Upper lobe of left lung (tissue), 6 donors: ENCODE data around the gene QSOX1. TPM values are rescaled to one million over a fixed set of nuclear protein-coding genes. Genes with fewer than 3 reads are reported as not detected.
A peak's percentile ranks its signal among the peaks of the same experiment; 100 is the strongest.

Experiments used
- ATAC-seq, 2 donors: fragments of 200-7000 bp; cut with Tn5 transposase; one replicate each; pipeline ENCODE4 v1.9.1; 2022; ENCODE audit warnings: mild to moderate bottlenecking in 2 of 2, moderate library complexity in 2 of 2; ENCODE audit not compliant: low FRiP score in 2 of 2
- DNase-seq, 2 donors: peaks; one replicate each; pipeline ENCODE4 v3.0.0-alpha.2; 2019 to 2020
- H3K27ac ChIP-seq, 4 donors: fragments of 200-600 bp; sonication (generic); one replicate each; pipeline ENCODE4 v1.5.1; 2016 to 2019
- H3K27me3 ChIP-seq, 4 donors: fragments of 200-600 bp; sonication (generic); one replicate each; pipeline ENCODE4 v1.5.1; 2017 to 2019
- H3K36me3 ChIP-seq, 4 donors: fragments of 200-600 bp; sonication (generic); one replicate each; pipeline ENCODE4 v1.5.1; 2016 to 2019
- H3K4me1 ChIP-seq, 4 donors: fragments of 200-600 bp; sonication (generic); one replicate each; pipeline ENCODE4 v1.5.1; 2018 to 2019
- H3K4me3 ChIP-seq, 4 donors: fragments of 200-600 bp; sonication (generic); one replicate each; pipeline ENCODE4 v1.5.1; 2017 to 2019; ENCODE audit warnings: mild to moderate bottlenecking in 2 of 4, moderate library complexity in 1 of 4
- H3K9me3 ChIP-seq, 4 donors: fragments of 200-600 bp; sonication (generic); one replicate each; pipeline ENCODE4 v1.5.1; 2018 to 2019
- CTCF ChIP-seq, 6 experiments: fragments of 450-650 bp in 4 of 6; fragments of 200-600 bp in 2 of 6; sonication (generic) in 2 of 6; IDR thresholded peaks; one replicate each; pipeline ENCODE4 v1.5.1; 2016 to 2019; ENCODE audit warnings: antibody characterized with exemption in 6 of 6
- EP300 ChIP-seq, 4 donors: sonication (generic); formaldehyde crosslinking; IDR thresholded peaks; one replicate each; pipeline ENCODE4 v1.5.1; 2017; ENCODE audit warnings: antibody characterized with exemption in 4 of 4, control low read depth in 2 of 4
- POLR2A ChIP-seq, 4 donors: fragments of 450-650 bp; IDR thresholded peaks; one replicate each; pipeline ENCODE4 v1.5.1; 2016 to 2017; ENCODE audit warnings: antibody characterized with exemption in 4 of 4, mild to moderate bottlenecking in 2 of 4
- POLR2AphosphoS5 ChIP-seq, 2 donors: sonication (generic); formaldehyde crosslinking; IDR thresholded peaks; one replicate each; pipeline ENCODE4 v1.5.1; 2017; ENCODE audit warnings: antibody characterized with exemption in 2 of 2
- WGBS, 2 donors: methylation state at CpG; one replicate each; pipeline ENCODE4 v1.1.5; 2017 to 2018; 5-methylcytosine and 5-hydroxymethylcytosine counted together
- total RNA-seq, 6 donors: library from RNA; depleted of rRNA in 4 of 6; stranded (reverse); fragments of >200 nt in 4 of 6; gene quantifications; one replicate each; pipeline versions ENCODE4 v1.1.0 to v1.2.1, GENCODE V29; 2016 to 2021
- donor health status: DM: no; HTN: no; CAD: no; lungs with moderate emphysema.
- donor health status: DM: no; HTN: yes; CAD: no; lungs with severe emphysema.

The QSOX1 gene
- total RNA-seq, 6 donors from 2014 or later = 61.8 to 380 (median 201) TPM

DNA sequence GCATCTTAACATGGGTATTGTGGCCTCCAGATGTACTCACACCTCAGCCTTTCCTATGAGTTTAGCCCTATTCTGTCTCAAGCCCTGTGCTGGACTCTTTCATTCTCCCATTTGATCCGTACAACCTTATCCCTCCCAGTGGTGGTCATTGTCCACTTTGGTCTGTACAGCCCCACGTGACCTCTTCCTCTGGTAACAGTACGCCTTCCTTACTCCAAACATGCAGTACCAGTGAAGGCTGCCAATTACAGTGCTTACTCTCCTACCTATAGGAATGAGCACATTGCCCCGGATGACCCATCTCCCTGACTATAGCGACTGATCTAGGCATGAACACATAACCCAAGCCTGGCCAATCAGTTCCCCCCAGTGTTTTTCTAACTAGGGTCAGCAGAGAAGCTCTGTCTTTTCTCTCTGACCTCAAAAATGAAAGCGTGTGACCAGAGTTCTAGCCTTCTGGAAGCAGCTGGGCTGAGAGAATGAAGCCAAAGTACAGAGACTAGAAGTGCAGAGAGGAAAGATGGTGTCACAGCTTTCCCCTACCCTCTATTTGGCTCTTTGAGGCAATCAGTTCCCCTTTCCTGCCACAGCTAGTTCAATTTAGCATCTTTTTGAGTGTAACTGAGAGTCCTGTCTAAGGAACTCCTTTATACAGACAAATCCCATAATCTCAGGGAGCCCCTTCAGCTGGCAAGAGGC is 9.9 kb upstream of the QSOX1 start:
- H3K9me3 ChIP-seq = no peaks in the 10 kb centered on the region
- no peak overlapping the region for H3K4me3 ChIP-seq
- no peaks in the 10 kb centered on the region for H3K27me3 ChIP-seq
- 74 to 77% methylated on average over 6 of the region's 6 CpGs for WGBS, 2 donors
- DNase-seq (no peak), ATAC-seq (no peak)
- peaks cover 0 to 5% (median 0%) of the 10 kb centered on the region in 4 donors for H3K4me1 ChIP-seq
- no peaks in the 10 kb centered on the region for H3K36me3 ChIP-seq
- TF ChIP-seq POLR2A (IDR thresholded peaks at IDR 0.05) (no peak), EP300 (IDR thresholded peaks at IDR 0.05) (no peak), POLR2AphosphoS5 (IDR thresholded peaks at IDR 0.05) (no peak), CTCF (IDR thresholded peaks at IDR 0.05) (no peak)
- H3K27ac ChIP-seq = peak overlapping the region in 2 of 4 donors; percentile 12 to 42

DNA sequence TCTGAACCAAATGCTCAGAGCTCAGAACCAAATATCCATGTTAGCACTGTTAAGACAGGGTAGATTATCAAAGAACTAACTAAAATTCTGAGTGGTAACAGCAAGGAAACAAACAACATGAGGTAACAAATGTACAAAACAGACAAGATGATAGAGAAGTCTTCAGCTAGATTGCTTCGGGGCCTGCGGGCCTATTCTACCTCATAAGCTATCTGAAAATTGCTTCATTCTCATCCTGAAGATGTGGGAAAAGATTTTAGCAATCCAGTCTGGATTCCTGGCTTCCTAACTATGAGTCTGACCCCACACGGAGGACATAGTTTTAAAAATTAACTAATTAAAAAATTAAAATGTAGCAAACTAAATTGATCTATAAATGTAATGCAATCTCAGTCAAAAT is 9.2 kb upstream of the QSOX1 start:
- peak overlapping the region in 2 of 4 donors; percentile 12 to 42 for H3K27ac ChIP-seq
- DNase-seq = no peak
- H3K4me3 ChIP-seq = no peak overlapping the region
- WGBS, 2 donors = 81 to 86% methylated on average over 3 of the region's 3 CpGs
- H3K4me1 ChIP-seq = peaks cover 0 to 5% (median 0%) of the 10 kb centered on the region in 4 donors
- H3K36me3 ChIP-seq = no peaks in the 10 kb centered on the region
- TF ChIP-seq CTCF (IDR thresholded peaks at IDR 0.05) (no peak), POLR2A (IDR thresholded peaks at IDR 0.05) (no peak), EP300 (IDR thresholded peaks at IDR 0.05) (no peak)
- H3K27me3 ChIP-seq = no peaks in the 10 kb centered on the region
- no peak for ATAC-seq
- no peaks in the 10 kb centered on the region for H3K9me3 ChIP-seq

- WGBS, 2 donors = 67 to 76% methylated on average over 1 of the region's 1 CpG
- Histone ChIP-seq H3K4me3 (no peak overlapping the region), H3K27ac (peak overlapping the region in 3 of 4 donors; percentile 4 to 51 (median 35)), H3K27me3 (no peaks in the 10 kb centered on the region), H3K9me3 (no peaks in the 10 kb centered on the region), H3K4me1 (peaks cover 6 to 21% (median 18%) of the 10 kb centered on the region in 4 donors), H3K36me3 (no peaks in the 10 kb centered on the region)
- ATAC-seq (no peak), DNase-seq (peak in 1 of 2 donors; percentile 48)
- no peak for TF ChIP-seq EP300 (IDR thresholded peaks at IDR 0.05)
- TF ChIP-seq POLR2A (IDR thresholded peaks at IDR 0.05) = no peak
- TF ChIP-seq CTCF (IDR thresholded peaks at IDR 0.05) = no peak
- TF ChIP-seq POLR2AphosphoS5 (IDR thresholded peaks at IDR 0.05) = peak; percentile 27 to 36
Observed at GRCh38 chr1:180150982-180151381, 3.7 kb upstream of the QSOX1 start.

- ATAC-seq (no peak), DNase-seq (no peak)
- Histone ChIP-seq H3K4me3 (no peak overlapping the region), H3K4me1 (peaks cover 11 to 27% (median 22%) of the 10 kb centered on the region in 4 donors), H3K9me3 (no peaks in the 10 kb centered on the region), H3K27me3 (no peaks in the 10 kb centered on the region), H3K36me3 (no peaks in the 10 kb centered on the region), H3K27ac (no peak overlapping the region)
- 56 to 67% methylated on average over 3 of the region's 3 CpGs for WGBS, 2 donors
- TF ChIP-seq CTCF (IDR thresholded peaks at IDR 0.05) = no peak
- no peak for TF ChIP-seq EP300 (IDR thresholded peaks at IDR 0.05)
- TF ChIP-seq POLR2AphosphoS5 (IDR thresholded peaks at IDR 0.05) = no peak
- no peak for TF ChIP-seq POLR2A (IDR thresholded peaks at IDR 0.05)
Observed at GRCh38 chr1:180151508-180151907, 3.2 kb upstream of the QSOX1 start.

GRCh38 chr1:180152588-180152987 is 2.1 kb upstream of the QSOX1 start:
- WGBS, 2 donors = 93 to 96% methylated on average over 6 of the region's 6 CpGs
- ATAC-seq (no peak), DNase-seq (no peak)
- Histone ChIP-seq H3K27me3 (no peaks in the 10 kb centered on the region), H3K4me3 (no peak overlapping the region), H3K9me3 (no peaks in the 10 kb centered on the region), H3K4me1 (peaks cover 22 to 38% (median 28%) of the 10 kb centered on the region in 4 donors), H3K27ac (no peak overlapping the region), H3K36me3 (no peaks in the 10 kb centered on the region)
- TF ChIP-seq CTCF (IDR thresholded peaks at IDR 0.05) = no peak
- TF ChIP-seq EP300 (IDR thresholded peaks at IDR 0.05) = no peak
- TF ChIP-seq POLR2A (IDR thresholded peaks at IDR 0.05) = no peak
- TF ChIP-seq POLR2AphosphoS5 (IDR thresholded peaks at IDR 0.05) = no peak
